GM18499 (cell line): Measurements from ENCODE around the gene ZBTB18.

Source experiments
- ATAC-seq: cut with Tn5 transposase; IDR thresholded peaks from one replicate; pipeline ENCODE4 v1.9.1; 2021; ENCODE audit warnings: moderate number of reproducible peaks; ENCODE audit not compliant: insufficient read depth, unreplicated experiment

The ZBTB18 gene

GRCh38 chr1:244057474-244058385 is 6.6 kb downstream of the ZBTB18 start:
- ATAC-seq, result no peak

GRCh38 chr1:244060117-244060516 is 9.0 kb downstream of the ZBTB18 start:
- ATAC-seq, result no peak

GRCh38 chr1:244060686-244061085 is 9.6 kb downstream of the ZBTB18 start:
- no peak for ATAC-seq

- no peak for ATAC-seq
Measured at GRCh38 chr1:244062156-244062725, 11.2 kb downstream of the ZBTB18 start.

DNA sequence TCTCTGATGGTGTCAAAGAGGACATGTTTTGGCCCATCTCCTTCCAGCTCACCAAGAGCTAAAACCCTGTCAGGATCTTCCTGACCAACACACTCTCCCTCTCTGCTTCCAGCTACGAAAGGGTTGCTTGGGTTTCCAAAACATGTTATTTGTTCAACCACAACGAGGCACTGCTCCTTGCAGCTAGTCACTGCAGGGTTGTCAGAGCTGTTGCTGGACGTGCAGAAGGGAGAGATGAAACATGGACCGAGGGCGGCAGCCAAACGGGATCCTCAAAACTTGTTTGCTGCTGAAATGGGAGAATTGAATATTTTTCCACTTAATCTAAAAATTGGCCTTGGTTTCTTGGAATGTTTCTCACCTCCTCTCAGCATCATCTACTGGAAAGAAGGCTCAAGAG is 12.4 kb downstream of the ZBTB18 start:
- ATAC-seq, result no peak

- ATAC-seq, result no peak
Measured at GRCh38 chr1:244064621-244065020, 13.5 kb downstream of the ZBTB18 start.

DNA sequence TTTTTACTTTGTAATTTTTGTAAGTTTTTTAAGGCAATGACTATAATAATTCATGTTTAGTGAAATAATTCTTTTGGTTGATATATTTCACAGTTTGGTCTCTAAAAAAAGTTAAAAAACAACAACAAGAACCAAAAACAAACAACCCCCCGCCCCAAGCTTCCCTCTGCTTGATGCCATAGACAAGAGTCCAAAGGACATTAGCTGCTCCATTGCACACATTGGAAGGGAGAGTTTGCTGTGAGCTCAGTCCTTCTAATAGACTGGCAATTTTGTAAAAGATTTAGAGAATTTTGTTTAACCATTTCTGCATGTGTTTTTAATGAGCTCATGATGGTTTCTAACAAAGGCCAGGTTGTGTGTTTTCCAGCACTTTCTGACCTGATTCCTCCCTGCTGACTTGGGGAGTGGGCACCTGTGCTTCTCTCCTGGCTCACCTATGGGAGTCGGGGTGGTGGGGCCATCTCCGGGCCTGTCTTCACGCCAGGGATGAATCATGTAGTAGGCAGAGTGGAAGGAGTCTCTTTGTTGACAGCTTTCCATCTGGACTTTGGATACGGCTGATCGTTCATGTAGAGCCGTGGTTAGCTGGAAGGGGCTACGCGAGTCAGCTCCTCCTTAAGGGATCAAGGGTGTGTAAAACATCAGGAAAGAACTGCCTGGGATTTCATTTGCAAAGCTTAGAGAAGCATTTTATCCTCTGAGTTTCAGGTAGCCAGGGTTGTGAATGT is 14.1 kb downstream of the ZBTB18 start:
- ATAC-seq, result no peak

- ATAC-seq, result no peak
Measured at GRCh38 chr1:244065960-244066388, 14.9 kb downstream of the ZBTB18 start.

GRCh38 chr1:244066954-244067716 is 16.1 kb downstream of the ZBTB18 start:
- ATAC-seq, result no peak

DNA sequence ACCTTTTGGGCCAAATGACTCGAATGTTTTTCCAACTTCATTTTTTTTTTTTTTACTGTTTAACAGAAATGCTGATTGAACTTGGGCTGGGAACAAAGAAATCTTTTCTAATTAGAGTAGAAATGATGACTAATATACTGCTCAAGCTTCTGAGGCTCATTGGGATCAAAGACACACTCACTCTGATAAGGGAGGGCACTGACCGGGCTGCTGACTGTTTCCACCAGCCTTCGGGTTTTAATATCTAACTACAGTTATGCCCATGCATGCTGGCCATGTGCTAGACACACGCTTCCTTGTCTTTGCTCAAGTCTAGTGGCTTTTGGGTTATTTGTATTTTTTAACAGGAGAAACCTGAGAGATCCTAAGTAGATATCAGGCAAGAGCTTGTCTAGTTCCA is 16.8 kb downstream of the ZBTB18 start:
- ATAC-seq, result no peak

- no peak for ATAC-seq
Measured at GRCh38 chr1:244068567-244068966, 17.5 kb downstream of the ZBTB18 start.

- ATAC-seq, result no peak
Measured at GRCh38 chr1:244069326-244069898, 18.3 kb downstream of the ZBTB18 start.

DNA sequence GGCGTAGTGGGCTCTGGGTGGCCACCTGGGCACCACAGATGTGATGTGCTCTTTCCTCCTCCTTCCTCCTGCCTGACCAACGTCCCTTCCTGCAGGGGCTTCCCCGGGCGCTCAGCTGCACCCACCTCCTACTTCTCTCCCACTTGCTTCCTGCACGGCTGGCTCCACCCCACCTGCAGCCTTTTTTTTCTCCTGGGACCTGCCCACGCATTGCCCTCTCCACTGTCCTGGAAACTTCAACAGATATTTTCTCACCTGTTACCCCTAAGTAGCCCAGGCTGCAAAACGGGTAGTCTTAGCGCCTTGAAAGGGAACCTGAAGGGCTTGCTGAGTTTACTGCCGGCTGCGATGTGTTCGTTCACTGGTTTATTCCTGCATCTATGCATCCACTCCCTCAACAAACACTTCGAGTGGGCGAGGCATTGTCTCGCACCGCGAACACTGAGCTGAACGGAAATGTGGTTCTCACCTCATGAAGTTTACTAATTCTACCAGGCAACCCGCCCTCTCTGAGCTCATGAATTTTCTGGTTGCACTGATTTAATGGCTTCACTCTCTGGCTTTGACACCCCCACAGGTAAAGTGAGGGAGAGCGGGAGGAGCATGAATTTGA is 23.6 kb downstream of the ZBTB18 start:
- ATAC-seq, result peak; percentile 58

- peak; percentile 12 for ATAC-seq
Measured at GRCh38 chr1:244075247-244075722, 24.2 kb downstream of the ZBTB18 start.

GRCh38 chr1:244076740-244077139 is 25.7 kb downstream of the ZBTB18 start:
- ATAC-seq, result no peak

DNA sequence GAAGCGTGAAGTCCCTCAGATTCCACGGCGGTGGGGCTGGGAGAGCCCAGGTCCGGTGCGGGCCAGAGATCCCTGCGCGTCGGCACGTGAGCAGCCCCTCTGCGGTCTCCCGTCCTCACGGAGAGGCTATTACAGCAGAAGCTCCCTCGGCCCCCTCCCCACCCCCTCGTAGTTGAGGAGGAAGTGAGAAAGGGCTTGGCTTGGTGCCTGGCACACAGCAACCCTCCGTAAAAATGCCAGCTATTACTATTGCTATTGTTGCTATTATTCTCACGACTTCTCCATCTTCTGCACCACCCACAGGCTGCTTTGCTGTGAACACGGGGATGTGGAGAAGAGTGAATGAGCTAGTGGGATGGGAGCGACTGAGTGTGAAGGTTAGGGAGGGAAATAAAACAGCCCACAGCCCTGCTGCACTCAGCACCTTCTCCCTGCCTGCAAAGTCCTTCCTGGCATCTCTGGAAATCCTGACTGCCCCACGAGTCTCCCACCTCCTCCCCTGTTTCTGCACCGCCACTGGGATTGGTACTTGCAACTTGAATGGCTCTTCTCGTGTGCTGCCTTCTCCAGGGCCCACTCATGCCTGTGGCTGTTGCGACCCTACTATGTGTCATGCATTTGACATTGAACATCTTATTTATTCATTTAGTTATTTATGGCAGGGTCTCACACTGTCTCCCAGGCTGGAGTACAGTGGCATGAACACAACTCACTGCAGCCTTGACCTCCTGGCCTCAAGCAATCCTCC is 26.6 kb downstream of the ZBTB18 start:
- no peak for ATAC-seq

- no peak for ATAC-seq
Measured at GRCh38 chr1:244080343-244080929, 29.4 kb downstream of the ZBTB18 start.

DNA sequence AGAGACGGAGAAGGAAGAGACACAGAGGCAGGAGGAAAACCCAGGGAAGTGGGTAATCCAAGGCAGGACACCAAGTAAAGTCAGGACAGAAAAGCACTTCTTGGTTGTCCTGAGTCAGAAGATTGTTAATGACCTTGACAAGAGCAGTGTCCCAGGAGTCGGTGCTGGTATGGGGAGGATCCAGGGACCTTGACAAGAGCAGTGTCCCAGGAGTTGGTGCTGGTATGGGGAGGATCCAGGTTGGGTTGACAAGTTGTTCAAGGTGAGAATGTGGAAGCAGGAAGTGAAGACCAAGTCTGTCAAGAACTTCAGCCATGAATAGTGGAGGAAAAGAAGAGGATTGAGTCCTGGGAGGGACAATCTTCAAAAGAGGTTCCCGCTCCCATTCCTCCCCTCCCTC is 31.9 kb downstream of the ZBTB18 start:
- ATAC-seq, result no peak
